Right ventricle myocardium superior (tissue), 1 donor: Measurements from ENCODE around the gene MRC1. TPM values are rescaled to one million over a fixed set of nuclear protein-coding genes. Genes with fewer than 3 reads are reported as not detected.

Source experiments
- ATAC-seq: fragments of 200-7000 bp; cut with Tn5 transposase; one replicate; pipeline ENCODE4 v1.9.1; 2020; ENCODE audit warnings: mild to moderate bottlenecking; ENCODE audit not compliant: poor library complexity
- DNase-seq: peaks from one replicate; pipeline ENCODE4 v3.0.0-alpha.2; 2020
- intact Hi-C: fragments of 100-400 bp; cut with DNase I; formaldehyde crosslinking; loops from one replicate; pipeline ENCODE4 v1.11.2; 2022
- total RNA-seq: library from RNA; stranded (reverse); fragmentation: NEBNext Ultra II Directional; extraction: Animal tissue kit (Norgen Biotek cat#: 25700); gene quantifications from one replicate; pipeline ENCODE4 v1.2.1, GENCODE V29; 2021
- donor health status: DM: no; HTN: yes; CAD: no; lungs with severe emphysema.

The MRC1 gene
- total RNA-seq, 1 donor from 2014 or later, result 27.0 TPM

- ATAC-seq (no peak), DNase-seq (no peak)
- intact Hi-C loops, result no loop called here
Observed at GRCh38 chr10:17873946-17874345, 64.8 kb downstream of the MRC1 start.

DNA sequence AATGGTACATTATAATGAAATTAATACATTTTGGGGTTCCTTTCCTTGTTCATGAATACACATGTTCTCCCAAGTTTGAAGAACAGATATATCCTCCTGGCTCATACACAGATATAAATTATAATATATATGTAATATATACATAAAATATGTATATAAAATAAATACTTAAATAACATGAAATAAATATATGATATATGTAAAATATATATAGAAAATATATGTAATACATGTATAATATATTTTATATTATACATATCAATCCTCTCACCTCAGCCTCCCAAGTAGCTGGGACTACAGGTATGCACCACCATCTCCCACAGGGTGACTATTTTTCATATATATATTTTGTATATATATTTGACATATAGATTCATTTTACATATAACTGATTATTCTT, 68.0 kb downstream of the MRC1 start:
- intact Hi-C loops, result no loop called here
- DNase-seq, result no peak

DNA sequence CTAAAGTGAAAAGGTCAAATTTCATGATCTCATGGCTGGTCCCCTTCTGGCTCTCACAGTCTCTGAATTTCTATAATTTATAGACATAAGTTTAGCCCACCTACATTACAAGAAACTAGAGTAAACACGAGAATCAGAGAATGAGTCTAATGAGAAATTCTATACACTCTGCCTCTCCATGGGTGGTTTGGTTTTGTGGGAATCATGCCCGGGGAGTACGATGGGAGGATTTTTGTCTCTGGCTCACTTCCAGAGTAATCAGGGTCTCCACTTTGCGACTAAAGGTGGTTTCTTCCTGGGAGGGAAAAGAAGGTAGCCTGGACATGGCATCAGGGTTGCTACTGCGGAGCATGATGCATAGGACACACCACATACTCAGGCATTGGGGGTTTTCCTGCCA, 69.7 kb downstream of the MRC1 start:
- ATAC-seq (no peak), DNase-seq (no peak)
- intact Hi-C loops, result no loop called here

More for the DNA sequence above, 68.0 kb downstream of the MRC1 start:
- ATAC-seq, result no peak

DNA sequence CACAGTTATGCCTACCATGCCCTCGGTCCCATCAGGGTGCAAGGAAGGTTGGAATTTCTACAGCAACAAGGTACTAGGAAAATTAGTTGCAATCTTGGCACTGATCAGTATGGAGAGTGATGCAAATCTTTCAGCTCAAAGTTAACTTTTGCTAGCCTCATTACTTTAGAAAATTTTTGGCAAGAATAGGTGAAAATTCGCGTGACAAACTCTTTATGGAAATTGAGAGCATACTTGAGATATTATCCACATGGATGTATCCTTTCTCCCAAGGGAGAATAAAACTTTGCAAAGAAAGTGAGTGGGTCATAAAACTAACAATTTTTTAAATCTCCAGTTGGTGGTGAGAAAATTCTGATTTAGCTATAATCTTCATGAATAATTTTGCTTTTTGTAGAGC, 71.5 kb downstream of the MRC1 start:
- DNase-seq (no peak), ATAC-seq (no peak)
- intact Hi-C loops, result no loop called here

- intact Hi-C loops, result no loop called here
- DNase-seq (no peak), ATAC-seq (peak; percentile 41)
Observed at GRCh38 chr10:17882557-17882956, 73.4 kb downstream of the MRC1 start.

- intact Hi-C loops, result no loop called here
- DNase-seq (no peak), ATAC-seq (no peak)
Observed at GRCh38 chr10:17883621-17884020, 74.5 kb downstream of the MRC1 start.

GRCh38 chr10:17888189-17888588, 79.0 kb downstream of the MRC1 start:
- ATAC-seq (no peak), DNase-seq (no peak)
- intact Hi-C loops, result no loop called here

DNA sequence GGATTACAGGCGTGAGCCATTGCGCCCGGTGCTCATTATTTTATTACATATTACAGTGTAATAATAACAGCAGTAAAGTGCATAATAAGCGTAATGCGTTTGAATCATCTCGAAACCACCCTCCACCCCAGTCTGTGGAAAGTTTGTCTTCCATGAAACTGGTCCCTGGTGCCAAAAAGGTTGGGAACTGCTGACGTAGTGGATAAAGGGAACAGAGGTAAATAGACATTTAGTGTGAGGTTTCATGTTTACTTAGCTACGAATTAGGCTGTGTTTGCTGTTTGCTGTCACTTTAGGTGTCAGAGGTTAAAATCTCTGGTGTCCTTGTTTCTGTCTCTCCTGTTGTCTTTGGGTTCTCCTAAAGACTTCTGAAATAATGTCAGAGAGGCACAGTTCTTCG, 82.3 kb downstream of the MRC1 start:
- DNase-seq (no peak), ATAC-seq (no peak)
- intact Hi-C loops, result no loop called here

GRCh38 chr10:17904564-17904963, 95.4 kb downstream of the MRC1 start:
- intact Hi-C loops, result no loop called here
- DNase-seq, result no peak
- no peak for ATAC-seq

GRCh38 chr10:17905491-17905890, 96.3 kb downstream of the MRC1 start:
- intact Hi-C loops, result no loop called here
- no peak for ATAC-seq
- DNase-seq, result no peak

GRCh38 chr10:17906002-17906401, 96.9 kb downstream of the MRC1 start:
- DNase-seq (no peak), ATAC-seq (no peak)
- intact Hi-C loops, result no loop called here

- ATAC-seq, result no peak
- no peak for DNase-seq
- intact Hi-C loops, result no loop called here
Observed at GRCh38 chr10:17907641-17908040, 98.5 kb downstream of the MRC1 start.

GRCh38 chr10:17910125-17910789, 101.1 kb downstream of the MRC1 start:
- intact Hi-C loops, result loop anchor here (5.0 to 10.0 kb wide), 2 partner anchors 185 to 302 kb away; no protein-coding TSS in a partner anchor
- DNase-seq (no peak), ATAC-seq (peak; percentile 25)

- ATAC-seq, result peak; percentile 76
- intact Hi-C loops, result loop anchor here (5.0 to 10.0 kb wide), 2 partner anchors 182 to 300 kb away; no protein-coding TSS in a partner anchor
- no peak for DNase-seq
Observed at GRCh38 chr10:17912754-17913153, 103.6 kb downstream of the MRC1 start.

GRCh38 chr10:17913604-17914003, 104.5 kb downstream of the MRC1 start:
- ATAC-seq, result peak; percentile 51
- DNase-seq, result no peak
- intact Hi-C loops, result loop anchor here (5.0 to 10.0 kb wide), 2 partner anchors 181 to 299 kb away; no protein-coding TSS in a partner anchor

DNA sequence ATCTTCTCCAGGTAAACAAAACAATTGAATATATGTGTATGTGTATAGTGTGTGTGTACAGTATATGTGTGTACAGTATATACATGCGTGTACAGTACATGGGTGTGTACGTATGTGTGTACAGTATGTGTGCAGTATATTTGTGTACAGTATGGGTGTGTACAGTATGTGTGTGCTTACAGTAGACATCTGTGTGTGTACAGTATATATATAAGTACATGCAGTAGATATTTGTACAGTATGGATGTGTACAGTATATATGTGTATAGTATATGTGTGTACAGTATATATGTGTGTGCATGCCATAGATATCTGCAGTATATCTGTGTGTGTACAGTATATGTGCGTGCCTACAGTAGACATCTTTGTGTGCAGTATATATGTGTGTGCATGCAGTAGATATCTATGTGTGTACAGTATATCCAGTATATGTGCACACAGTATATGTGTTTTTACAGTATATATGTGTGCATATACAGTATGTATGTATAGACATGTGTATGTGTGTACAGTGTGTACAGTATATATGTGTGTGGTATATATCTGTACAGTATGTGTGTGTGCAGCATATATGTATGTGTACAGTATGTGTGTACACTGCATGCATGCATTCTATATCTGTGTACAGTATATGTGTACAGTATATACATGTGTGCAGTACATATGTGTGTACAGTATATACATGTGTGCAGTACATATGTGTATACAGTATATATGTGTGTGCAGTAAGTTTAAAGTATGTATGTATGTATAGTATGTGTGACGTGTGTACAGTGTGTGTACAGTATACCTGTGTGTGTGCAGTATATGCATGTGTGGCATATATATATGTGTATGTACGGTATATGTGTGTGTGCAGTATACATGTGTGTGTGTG, 105.3 kb downstream of the MRC1 start:
- intact Hi-C loops, result loop anchor here (5.0 to 10.0 kb wide), 2 partner anchors 180 to 298 kb away; no protein-coding TSS in a partner anchor
- ATAC-seq (peak; percentile 2), DNase-seq (no peak)

GRCh38 chr10:17915181-17915580, 106.0 kb downstream of the MRC1 start:
- intact Hi-C loops, result loop anchor here (10.0 kb wide), 1 partner anchor 180 kb away; no protein-coding TSS in a partner anchor
- ATAC-seq (peak; percentile 18), DNase-seq (no peak)

GRCh38 chr10:17918187-17918903, 109.2 kb downstream of the MRC1 start:
- ATAC-seq (no peak), DNase-seq (no peak)
- intact Hi-C loops, result loop anchor here (10.0 kb wide), 1 partner anchor 176 kb away; no protein-coding TSS in a partner anchor

GRCh38 chr10:17921378-17921777, 112.2 kb downstream of the MRC1 start:
- intact Hi-C loops, result no loop called here
- ATAC-seq, result peak; percentile 60
- no peak for DNase-seq
